Mucosa of rectum (tissue), 2 donors: ENCODE results near the gene SYTL3.
"Not testable (repeated sequence)": the region's sequence is repeated elsewhere in the genome, so short reads cannot be mapped to it uniquely, and the experiment has no call there.

Experiments
- H3K27ac ChIP-seq, 2 donors: one replicate each; pipeline ENCODE4 v1.7.0; 2013; ENCODE audit warnings: inconsistent platforms in 2 of 2, low read depth in 2 of 2, low read length in 2 of 2
- H3K27me3 ChIP-seq, 2 donors: one replicate each; pipeline ENCODE4 v1.7.0; 2013; ENCODE audit warnings: low read length in 2 of 2; ENCODE audit not compliant: control insufficient read depth in 2 of 2, insufficient read depth in 2 of 2
- H3K36me3 ChIP-seq, 2 donors: one replicate each; pipeline ENCODE4 v1.7.0; 2013; ENCODE audit warnings: low read length in 2 of 2; ENCODE audit not compliant: control insufficient read depth in 2 of 2, insufficient read depth in 2 of 2
- H3K4me1 ChIP-seq, 2 donors: one replicate each; pipeline ENCODE4 v1.7.0; 2013; ENCODE audit warnings: low read length in 2 of 2, mild to moderate bottlenecking in 1 of 2; ENCODE audit not compliant: control insufficient read depth in 2 of 2, insufficient read depth in 2 of 2
- H3K4me3 ChIP-seq, 2 donors: one replicate each; pipeline ENCODE4 v1.7.0; 2013; ENCODE audit warnings: low read length in 2 of 2
- H3K9ac ChIP-seq, 2 donors: one replicate each; pipeline ENCODE4 v1.7.0; 2013; ENCODE audit warnings: low read length in 2 of 2, low read depth in 1 of 2, mild to moderate bottlenecking in 1 of 2
- H3K9me3 ChIP-seq, 2 donors: one replicate each; pipeline ENCODE4 v1.7.0; 2013; ENCODE audit warnings: low read length in 2 of 2; ENCODE audit not compliant: control insufficient read depth in 2 of 2
- donor health status: healthy.
- donor health status: Normal muscosa, but diverticular disease.

SYTL3 gene

DNA sequence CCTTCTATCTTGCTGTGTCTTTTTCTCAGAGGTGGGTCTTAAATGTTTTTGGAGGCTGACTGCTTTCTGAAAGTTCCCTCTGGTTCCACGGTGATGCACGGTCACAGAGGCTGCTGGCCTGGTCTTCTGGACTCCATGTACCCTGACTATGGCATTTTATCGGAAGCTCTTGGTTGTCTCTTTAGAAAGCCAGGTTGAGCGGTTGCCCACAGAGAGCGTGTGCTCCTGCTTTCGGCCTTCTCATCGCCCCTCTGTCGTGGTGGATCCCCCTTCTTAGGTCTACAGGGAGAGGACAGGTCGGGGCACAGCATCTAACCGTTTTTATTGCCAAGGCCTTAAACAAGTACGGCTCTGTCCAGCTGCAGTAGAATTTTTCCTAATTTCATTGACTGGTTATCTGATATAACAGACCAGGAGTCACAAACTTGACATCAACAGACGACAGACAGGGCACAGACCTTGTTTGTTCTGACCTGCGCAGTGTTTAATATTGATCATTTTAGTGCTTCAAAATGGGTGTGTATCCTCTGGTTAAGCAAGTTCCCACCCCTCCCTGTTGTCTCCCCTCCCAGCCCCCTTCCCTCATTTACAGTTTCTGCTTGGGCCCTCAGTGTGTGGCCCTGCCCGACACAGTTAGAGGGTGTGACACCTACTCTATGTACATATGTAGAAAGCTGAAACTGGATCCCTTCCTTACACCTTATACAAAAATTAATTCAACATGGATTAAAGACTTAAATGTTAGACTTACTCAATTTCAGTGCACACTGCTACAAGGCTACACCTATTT, 24.7 kb downstream of the SYTL3 start:
- H3K27me3 ChIP-seq = no peaks in the 10 kb centered on the region
- no peaks in the 10 kb centered on the region for H3K9me3 ChIP-seq
- no peak overlapping the region for H3K4me3 ChIP-seq
- no peaks in the 10 kb centered on the region for H3K36me3 ChIP-seq
- H3K27ac ChIP-seq = no peak overlapping the region
- no peaks in the 10 kb centered on the region for H3K4me1 ChIP-seq
- no peak overlapping the region for H3K9ac ChIP-seq

DNA sequence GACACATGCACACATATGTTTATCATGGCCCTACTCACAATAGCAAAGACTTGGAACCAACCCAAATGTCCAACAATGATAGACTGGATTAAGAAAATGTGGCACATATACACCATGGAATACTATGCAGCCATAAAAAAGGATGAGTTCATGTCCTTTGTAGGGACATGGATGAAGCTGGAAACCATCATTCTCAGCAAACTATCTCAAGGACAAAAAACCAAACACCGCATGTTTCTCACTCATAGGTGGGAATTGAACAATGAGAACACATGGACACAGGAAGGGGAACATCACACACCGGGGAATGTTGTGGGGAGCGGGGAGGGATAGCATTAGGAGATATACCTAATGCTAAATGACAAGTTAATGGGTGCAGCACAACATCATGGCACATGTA, 27.2 kb downstream of the SYTL3 start:
- not testable (repeated sequence) for H3K27ac ChIP-seq, H3K4me1 ChIP-seq, H3K9ac ChIP-seq, H3K36me3 ChIP-seq, H3K4me3 ChIP-seq, H3K9me3 ChIP-seq, H3K27me3 ChIP-seq

DNA sequence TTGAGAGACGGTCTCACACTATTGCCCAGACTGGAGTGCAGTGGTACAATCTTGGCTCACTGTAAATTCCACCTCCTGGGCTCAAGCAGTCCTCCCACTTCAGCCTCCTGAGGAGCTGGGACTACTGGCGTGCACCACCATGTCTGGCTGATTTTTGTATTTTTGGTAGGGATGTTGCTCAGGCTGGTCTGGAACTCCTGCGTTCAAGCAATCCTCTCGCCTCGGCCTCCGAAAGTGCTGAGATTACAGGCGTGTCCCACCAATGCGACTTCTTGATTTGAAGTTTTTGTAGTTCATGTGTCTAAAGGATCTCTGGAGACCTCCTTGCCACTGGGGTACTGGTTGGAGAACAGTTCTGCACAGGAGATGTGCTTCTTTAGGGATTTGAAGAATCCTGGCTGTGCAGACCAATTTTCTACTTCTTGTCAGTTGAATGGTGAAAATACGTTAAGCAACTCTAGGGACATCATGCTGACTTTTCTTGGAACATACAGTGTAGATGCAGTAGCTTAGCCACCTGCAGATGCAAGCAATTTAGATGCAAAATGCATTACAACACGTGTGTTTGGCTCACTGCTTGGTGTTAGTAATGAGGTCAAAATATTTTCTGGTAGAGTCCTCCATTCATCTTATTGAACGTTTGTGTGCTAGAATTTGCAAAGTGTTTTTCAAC, 28.2 kb downstream of the SYTL3 start:
- Histone ChIP-seq H3K9me3 (no peaks in the 10 kb centered on the region), H3K27me3 (no peaks in the 10 kb centered on the region), H3K27ac (no peak overlapping the region), H3K4me1 (no peaks in the 10 kb centered on the region), H3K36me3 (no peaks in the 10 kb centered on the region), H3K4me3 (no peak overlapping the region), H3K9ac (no peak overlapping the region)

DNA sequence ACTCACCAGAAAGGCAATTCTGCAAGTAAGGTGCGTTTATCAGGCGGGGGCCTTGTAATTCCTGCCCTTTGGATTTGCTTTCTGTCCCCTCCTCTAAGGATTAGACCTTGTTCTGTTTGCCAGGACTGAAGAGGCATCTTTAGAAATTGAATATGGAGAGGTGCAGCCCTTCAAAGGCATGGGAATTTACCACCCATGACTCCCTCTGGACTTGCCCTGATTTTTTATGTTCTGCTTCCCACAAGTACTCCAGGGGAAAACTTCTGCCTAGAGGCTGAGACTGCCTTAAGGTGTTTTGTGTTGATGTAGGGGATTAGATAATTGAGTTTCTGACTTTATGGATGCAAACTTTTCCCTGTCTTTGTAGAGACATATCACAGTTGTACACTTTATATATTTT, 30.2 kb downstream of the SYTL3 start:
- no peaks in the 10 kb centered on the region for H3K27me3 ChIP-seq
- H3K27ac ChIP-seq = no peak overlapping the region
- no peaks in the 10 kb centered on the region for H3K4me1 ChIP-seq
- H3K9ac ChIP-seq = no peak overlapping the region
- no peaks in the 10 kb centered on the region for H3K9me3 ChIP-seq
- H3K4me3 ChIP-seq = no peak overlapping the region
- no peaks in the 10 kb centered on the region for H3K36me3 ChIP-seq

DNA sequence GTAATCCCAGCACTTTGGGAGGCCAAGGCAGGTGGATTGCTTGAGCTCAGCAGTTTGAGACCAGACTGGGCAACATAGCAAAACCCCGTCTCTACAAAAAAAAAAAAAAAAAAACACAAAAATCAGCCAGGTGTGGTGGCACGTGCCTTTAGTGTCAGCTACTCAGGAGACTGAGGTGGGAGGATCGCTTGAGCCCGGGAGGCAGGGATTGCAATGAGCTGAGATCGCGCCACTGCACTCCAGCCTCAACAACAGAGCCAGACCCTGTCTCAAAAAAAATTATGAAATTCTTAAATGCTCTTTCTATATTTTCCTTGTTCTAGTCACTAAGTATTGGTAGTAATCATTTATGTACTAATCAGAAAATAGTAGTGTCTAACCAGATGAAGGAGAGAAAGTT, 30.6 kb downstream of the SYTL3 start:
- no peak overlapping the region for H3K4me3 ChIP-seq

DNA sequence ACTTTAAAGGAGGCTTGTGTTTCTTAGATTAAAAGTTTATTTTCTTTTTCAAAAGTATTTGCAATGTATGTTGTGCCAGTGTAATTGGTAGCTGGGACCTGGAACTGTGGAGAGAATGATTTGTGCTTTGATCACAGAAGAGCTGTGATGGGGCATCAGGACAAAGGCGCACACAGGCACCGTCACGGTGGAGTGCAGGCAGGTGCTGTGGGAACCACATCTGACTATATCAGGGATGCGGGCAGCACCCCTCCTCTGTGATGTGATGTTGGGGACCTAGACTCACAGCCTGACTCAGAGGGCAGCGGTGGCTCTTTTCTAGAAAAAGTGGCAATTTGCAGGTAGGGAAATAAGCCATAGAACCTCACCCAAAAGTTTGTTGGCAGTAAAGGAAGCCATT, 34.5 kb downstream of the SYTL3 start:
- Histone ChIP-seq H3K36me3 (no peaks in the 10 kb centered on the region), H3K9me3 (no peaks in the 10 kb centered on the region), H3K4me1 (peaks cover 4 to 16% of the 10 kb centered on the region in 2 donors), H3K4me3 (no peak overlapping the region), H3K27me3 (no peaks in the 10 kb centered on the region), H3K9ac (no peak overlapping the region), H3K27ac (no peak overlapping the region)

More for the DNA sequence above, 30.6 kb downstream of the SYTL3 start:
- Histone ChIP-seq H3K4me1 (no peaks in the 10 kb centered on the region), H3K27me3 (no peaks in the 10 kb centered on the region), H3K27ac (no peak overlapping the region), H3K9ac (no peak overlapping the region), H3K36me3 (no peaks in the 10 kb centered on the region), H3K9me3 (no peaks in the 10 kb centered on the region)

DNA sequence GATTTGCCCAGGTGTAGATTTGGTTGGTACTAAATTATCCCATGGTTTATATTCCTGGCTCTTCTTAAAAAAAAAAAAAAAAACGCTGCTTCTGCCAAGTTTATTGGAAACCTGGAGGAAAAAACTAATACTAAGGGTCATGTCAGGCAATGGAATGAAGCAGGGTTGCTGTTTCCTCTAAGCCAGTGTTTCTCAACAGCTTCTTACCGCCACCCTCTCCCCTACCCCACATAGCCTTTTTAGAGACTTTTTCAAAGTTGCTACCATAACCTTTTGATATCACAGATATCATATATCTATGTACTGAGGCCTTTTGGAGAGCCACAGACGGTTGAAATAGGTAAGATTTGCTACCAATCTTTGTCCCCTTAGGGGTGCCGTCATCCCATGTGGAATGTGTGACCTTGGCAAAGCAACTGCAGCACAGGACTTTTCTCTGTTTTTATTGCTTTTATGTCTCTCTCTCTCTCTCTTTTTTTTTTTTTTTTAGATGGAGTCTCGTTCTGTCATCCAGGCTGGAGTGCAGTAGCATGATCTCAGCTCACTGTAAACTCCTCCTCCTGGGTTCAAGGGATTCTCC, 35.0 kb downstream of the SYTL3 start:
- Histone ChIP-seq H3K4me3 (no peak overlapping the region), H3K4me1 (peaks cover 4 to 16% of the 10 kb centered on the region in 2 donors), H3K36me3 (no peaks in the 10 kb centered on the region), H3K27ac (no peak overlapping the region), H3K9me3 (no peaks in the 10 kb centered on the region), H3K27me3 (no peaks in the 10 kb centered on the region), H3K9ac (no peak overlapping the region)

DNA sequence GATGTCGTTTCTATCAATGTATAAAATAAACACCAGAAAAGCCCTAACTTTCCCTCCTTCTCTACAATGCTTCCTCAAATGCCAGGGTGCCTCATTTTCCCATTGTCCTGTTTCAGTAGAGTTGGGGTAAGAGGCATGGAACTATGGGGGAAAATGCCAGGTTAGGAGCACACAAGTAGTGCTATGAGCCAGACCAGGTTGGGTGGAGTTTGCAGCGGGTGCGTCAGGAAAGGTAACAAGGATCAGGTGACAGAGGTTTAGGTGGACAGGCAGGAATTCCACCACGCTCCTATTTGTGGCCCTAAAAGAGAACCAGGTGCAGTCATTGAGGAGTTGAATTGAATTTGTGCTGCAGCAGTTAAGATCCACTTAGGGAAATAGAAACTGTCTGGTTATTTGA, 36.5 kb downstream of the SYTL3 start:
- H3K27ac ChIP-seq = peak overlapping the region in 1 of 2 donors; percentile 44

DNA sequence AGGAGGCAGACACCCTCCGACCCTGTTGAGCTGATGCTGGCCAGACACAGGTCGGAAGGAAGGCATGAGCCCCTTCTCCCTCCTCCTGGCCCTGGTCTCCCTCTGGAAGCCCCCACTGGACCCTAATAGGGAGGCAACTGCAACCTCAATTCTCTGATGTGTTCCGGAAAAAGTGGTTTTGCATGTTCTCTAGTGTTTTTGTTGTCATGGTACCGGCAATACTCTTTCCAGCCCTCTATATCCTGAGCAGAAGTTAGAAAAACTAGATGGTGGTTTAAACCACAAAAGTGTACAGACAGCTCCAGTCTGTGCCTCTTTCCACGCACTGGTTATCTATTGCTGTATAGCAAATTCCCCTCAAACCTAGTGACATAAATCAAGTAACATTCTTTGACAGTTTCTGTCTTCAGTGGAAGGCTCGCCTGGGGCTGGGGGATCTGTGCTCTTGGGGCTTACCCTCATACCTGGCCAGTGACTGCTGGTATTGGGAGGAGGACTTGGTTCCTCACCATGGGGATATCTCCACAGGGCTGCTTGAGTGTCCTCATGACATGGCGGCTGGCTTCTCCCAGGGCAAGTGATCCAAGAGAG, 37.0 kb downstream of the SYTL3 start:
- Histone ChIP-seq H3K27ac (peak overlapping the region; percentile 56 to 63), H3K4me1 (peaks cover 4 to 16% of the 10 kb centered on the region in 2 donors), H3K27me3 (no peaks in the 10 kb centered on the region), H3K4me3 (peak overlapping the region in 1 of 2 donors; percentile 10), H3K9me3 (no peaks in the 10 kb centered on the region), H3K9ac (no peak overlapping the region), H3K36me3 (no peaks in the 10 kb centered on the region)

More for the DNA sequence above, 36.5 kb downstream of the SYTL3 start:
- no peaks in the 10 kb centered on the region for H3K9me3 ChIP-seq
- H3K4me1 ChIP-seq = peaks cover 4 to 16% of the 10 kb centered on the region in 2 donors
- H3K27me3 ChIP-seq = no peaks in the 10 kb centered on the region
- H3K36me3 ChIP-seq = no peaks in the 10 kb centered on the region
- no peak overlapping the region for H3K4me3 ChIP-seq
- no peak overlapping the region for H3K9ac ChIP-seq

DNA sequence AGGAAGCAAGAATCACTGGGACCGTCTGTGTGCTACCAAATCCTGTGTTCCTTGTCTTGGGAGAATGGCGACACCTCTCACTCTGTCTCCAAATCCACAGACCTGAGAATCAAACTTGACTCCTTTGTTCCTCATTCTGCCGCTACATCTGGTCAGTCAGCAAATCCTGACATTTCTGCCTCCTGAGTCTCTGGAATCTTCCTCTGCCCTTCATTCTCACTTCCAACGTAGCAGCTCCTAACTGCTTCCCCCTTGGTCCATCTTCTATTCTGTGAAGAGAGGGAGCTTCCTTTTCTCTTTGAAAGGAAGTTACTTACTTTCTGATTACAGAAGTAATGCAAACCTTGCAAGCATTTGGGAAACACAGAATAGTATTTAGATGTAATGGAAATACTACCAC, 37.7 kb downstream of the SYTL3 start:
- Histone ChIP-seq H3K4me3 (peak overlapping the region in 1 of 2 donors; percentile 10), H3K36me3 (no peaks in the 10 kb centered on the region), H3K4me1 (peaks cover 4 to 16% of the 10 kb centered on the region in 2 donors), H3K27me3 (no peaks in the 10 kb centered on the region), H3K9me3 (no peaks in the 10 kb centered on the region), H3K27ac (peak overlapping the region; percentile 56 to 63), H3K9ac (no peak overlapping the region)
